Activated naive CD4-positive, alpha-beta T cell treated with anti-CD3 and anti-CD28 coated beads for 36 hours (primary cell): ENCODE results near the gene LRRTM3. TPM values are rescaled to one million over a fixed set of nuclear protein-coding genes. Genes with fewer than 3 reads are reported as not detected.

ENCODE experiments used
- CTCF ChIA-PET: fragments of 350-600 bp; sonication (Branson Sonifier 250); formaldehyde crosslinking; loops from one replicate; lab custom pipeline; 2021; ENCODE audit warnings: antibody characterized with exemption; lab: Charles Lee
- DNase-seq: peaks from one replicate; pipeline ENCODE4 v3.0.0-alpha.2; 2020
- H3K27ac Mint-ChIP-seq: one replicate; pipeline ENCODE4 v1.8.0; 2021; ENCODE audit warnings: mild to moderate bottlenecking, mixed read lengths
- H3K27me3 Mint-ChIP-seq: one replicate; pipeline ENCODE4 v1.8.0; 2021; ENCODE audit warnings: low read depth, mixed read lengths
- H3K36me3 Mint-ChIP-seq: one replicate; pipeline ENCODE4 v1.8.0; 2021; ENCODE audit warnings: low read depth, mixed read lengths
- H3K4me1 Mint-ChIP-seq: one replicate; pipeline ENCODE4 v1.8.0; 2021; ENCODE audit warnings: low read depth, mixed read lengths
- H3K4me3 Mint-ChIP-seq: one replicate; pipeline ENCODE4 v1.8.0; 2021; ENCODE audit warnings: mild to moderate bottlenecking, moderate library complexity, mixed read lengths
- H3K9me3 Mint-ChIP-seq: one replicate; pipeline ENCODE4 v1.8.0; 2021; ENCODE audit warnings: mixed read lengths
- intact Hi-C: fragments of 100-400 bp; cut with micrococcal nuclease; formaldehyde crosslinking; loops from one replicate; pipeline ENCODE4 v1.15.1; 2023
- total RNA-seq, 2 experiments: library from RNA; stranded (reverse); gene quantifications; one replicate each; pipeline ENCODE4 v1.2.3, GENCODE V29; 2021

LRRTM3 gene
- total RNA-seq, 2 experiments from 2014 or later = not detected

DNA sequence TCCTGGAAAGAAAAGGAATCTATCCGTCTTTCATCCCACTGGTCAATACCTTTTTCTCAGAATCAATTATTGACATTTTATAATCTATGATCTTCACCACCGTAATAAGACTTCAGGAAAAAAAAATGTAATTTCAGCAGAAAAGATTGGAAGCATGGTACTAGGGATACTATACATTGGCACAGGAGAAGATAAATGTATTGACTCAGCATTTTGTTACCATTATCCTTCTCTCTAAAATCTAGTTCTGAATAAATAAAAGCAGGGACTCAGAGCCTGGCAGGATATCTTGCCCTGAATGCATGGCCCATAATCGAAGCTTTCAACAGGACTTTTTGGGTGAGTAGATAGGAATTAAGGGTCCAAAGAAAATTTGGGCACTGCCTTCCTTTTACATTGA, 120.7 kb downstream of the LRRTM3 start:
- intact Hi-C loops = no loop called here
- no peak for DNase-seq
- H3K27me3 Mint-ChIP-seq = no peaks in the 10 kb centered on the region
- no peak overlapping the region for H3K4me3 Mint-ChIP-seq
- CTCF ChIA-PET = no interaction called here
- no peak overlapping the region for H3K27ac Mint-ChIP-seq
- H3K36me3 Mint-ChIP-seq = no peaks in the 10 kb centered on the region
- no peaks in the 10 kb centered on the region for H3K4me1 Mint-ChIP-seq
- H3K9me3 Mint-ChIP-seq = peaks cover 2% of the 10 kb centered on the region

DNA sequence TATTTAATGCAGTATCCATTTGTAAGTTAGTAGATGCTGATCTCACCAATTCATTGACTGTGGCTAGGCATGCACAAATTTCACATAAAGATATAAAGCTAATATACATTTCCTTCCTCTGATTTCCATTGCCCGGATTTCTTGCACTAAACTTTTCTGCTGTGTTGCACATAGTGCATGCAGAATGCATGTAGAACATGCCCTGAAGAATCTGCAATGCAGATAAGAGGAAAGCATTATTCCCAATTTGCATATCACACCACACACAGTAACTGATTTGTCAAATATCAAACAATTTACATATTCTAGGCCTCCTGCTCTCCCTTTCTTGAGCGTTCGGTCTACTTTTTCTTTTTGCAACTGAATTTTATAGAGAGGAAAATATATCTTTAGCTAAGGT, 124.2 kb downstream of the LRRTM3 start:
- no peaks in the 10 kb centered on the region for H3K4me1 Mint-ChIP-seq
- H3K9me3 Mint-ChIP-seq = peaks cover 2% of the 10 kb centered on the region
- H3K36me3 Mint-ChIP-seq = no peaks in the 10 kb centered on the region
- no peak for DNase-seq
- no peak overlapping the region for H3K4me3 Mint-ChIP-seq
- intact Hi-C loops = no loop called here
- CTCF ChIA-PET = interaction anchor here (0.6 kb wide), 1 partner anchor 704 kb away, joined by 3 read pairs; no protein-coding TSS in a partner anchor
- no peak overlapping the region for H3K27ac Mint-ChIP-seq
- no peaks in the 10 kb centered on the region for H3K27me3 Mint-ChIP-seq

DNA sequence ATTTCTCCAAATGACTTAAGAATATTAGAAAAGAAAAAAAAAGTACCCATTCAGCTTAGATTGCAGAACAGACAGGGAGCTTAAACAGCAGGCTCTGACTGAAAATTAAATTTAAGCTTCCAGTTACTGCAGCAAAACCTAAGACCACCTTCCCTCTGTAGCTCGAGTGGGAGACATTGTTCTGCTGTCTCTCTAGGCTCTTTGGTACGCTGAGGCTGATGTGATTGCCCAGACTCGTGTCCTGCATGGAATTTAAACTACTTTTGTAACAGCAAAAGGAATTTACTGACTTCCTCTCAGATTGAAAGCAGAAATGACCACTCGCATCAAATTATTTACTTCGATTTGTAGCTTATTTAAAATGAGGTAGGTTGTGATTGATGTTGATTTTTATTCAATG, 124.6 kb downstream of the LRRTM3 start:
- H3K27me3 Mint-ChIP-seq = no peaks in the 10 kb centered on the region
- no peak overlapping the region for H3K4me3 Mint-ChIP-seq
- CTCF ChIA-PET = interaction anchor here (0.6 kb wide), 1 partner anchor 704 kb away, joined by 3 read pairs; no protein-coding TSS in a partner anchor
- H3K27ac Mint-ChIP-seq = no peak overlapping the region
- H3K36me3 Mint-ChIP-seq = no peaks in the 10 kb centered on the region
- intact Hi-C loops = no loop called here
- H3K4me1 Mint-ChIP-seq = no peaks in the 10 kb centered on the region
- DNase-seq = no peak
- H3K9me3 Mint-ChIP-seq = peaks cover 2% of the 10 kb centered on the region

DNA sequence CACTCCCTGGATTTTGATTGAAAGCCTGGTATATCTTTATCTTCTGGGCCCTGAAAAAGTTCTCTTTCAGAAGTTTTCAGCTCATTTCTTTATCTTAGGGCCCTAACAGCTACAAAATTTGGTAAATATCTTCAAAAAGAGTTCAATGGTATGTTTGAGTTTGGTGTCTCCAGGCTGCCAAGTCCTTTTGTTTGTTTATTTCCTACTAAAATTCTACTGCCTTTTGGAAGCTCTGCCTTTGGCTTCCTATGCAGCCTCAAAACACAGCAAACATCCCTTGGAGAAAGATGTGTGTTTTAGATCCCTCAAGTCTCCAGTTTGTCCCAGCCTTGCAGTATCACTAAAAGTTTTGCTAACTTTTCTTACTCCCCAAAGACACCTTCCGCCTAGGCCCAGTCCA, 146.8 kb downstream of the LRRTM3 start:
- Mint-ChIP-seq H3K27me3 (peaks cover 2% of the 10 kb centered on the region), H3K4me1 (no peaks in the 10 kb centered on the region), H3K9me3 (no peaks in the 10 kb centered on the region), H3K27ac (no peak overlapping the region), H3K36me3 (no peaks in the 10 kb centered on the region), H3K4me3 (no peak overlapping the region)
- no peak for DNase-seq
- intact Hi-C loops = no loop called here
- CTCF ChIA-PET = no interaction called here

DNA sequence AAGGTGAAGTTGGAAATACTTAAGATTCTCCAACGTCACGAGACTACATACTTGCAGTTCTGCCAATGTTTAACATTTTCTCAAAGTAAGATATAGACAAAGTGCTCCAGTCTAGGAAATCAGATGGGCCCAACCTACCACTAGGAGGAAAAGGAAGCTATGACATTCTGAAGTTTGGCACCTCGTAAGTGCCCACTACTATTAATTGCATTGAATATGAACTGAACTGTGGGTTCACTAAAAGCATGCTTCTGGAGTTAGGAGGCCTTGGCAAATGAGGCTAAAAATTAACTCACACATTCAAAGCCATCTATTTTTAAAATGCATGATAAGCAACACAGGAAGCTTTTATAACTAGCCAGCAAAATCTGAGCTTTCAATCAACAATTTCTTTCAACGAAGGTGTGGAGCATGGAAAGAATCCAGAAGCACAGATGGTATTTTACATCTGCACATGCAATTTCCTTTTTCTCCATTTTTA, 149.7 kb downstream of the LRRTM3 start:
- peaks cover 2% of the 10 kb centered on the region for H3K27me3 Mint-ChIP-seq
- no peak overlapping the region for H3K4me3 Mint-ChIP-seq
- no peaks in the 10 kb centered on the region for H3K9me3 Mint-ChIP-seq
- H3K4me1 Mint-ChIP-seq = no peaks in the 10 kb centered on the region
- no peaks in the 10 kb centered on the region for H3K36me3 Mint-ChIP-seq
- CTCF ChIA-PET = interaction anchor here (0.6 to 1.0 kb wide), 2 partner anchors 36 to 465 kb away, joined by 3 to 4 read pairs; no protein-coding TSS in a partner anchor
- H3K27ac Mint-ChIP-seq = no peak overlapping the region
- no peak for DNase-seq
- intact Hi-C loops = no loop called here

DNA sequence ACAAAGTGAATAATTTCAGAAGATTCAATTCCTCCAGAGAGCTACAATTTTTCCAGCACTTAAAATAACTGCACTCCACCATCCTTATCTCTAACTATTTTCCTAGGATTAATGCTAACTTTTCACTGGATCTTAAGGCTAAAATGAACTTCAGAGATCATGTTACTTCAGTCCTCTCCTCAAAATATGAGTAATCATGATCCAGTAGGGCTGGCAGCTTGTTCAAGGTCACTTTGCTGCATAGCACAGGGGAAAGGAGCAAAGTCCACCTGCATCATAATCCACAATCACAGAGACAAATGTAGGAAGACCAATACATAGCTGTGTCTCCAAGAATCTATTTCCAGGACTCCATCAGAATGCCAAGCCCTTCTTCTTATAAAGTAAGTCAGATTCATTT, 150.3 kb downstream of the LRRTM3 start:
- Mint-ChIP-seq H3K9me3 (no peaks in the 10 kb centered on the region), H3K36me3 (no peaks in the 10 kb centered on the region), H3K4me3 (no peak overlapping the region), H3K27me3 (peaks cover 2% of the 10 kb centered on the region), H3K4me1 (no peaks in the 10 kb centered on the region), H3K27ac (no peak overlapping the region)
- intact Hi-C loops = no loop called here
- no peak for DNase-seq
- CTCF ChIA-PET = interaction anchor here (0.6 kb wide), 1 partner anchor 466 kb away, joined by 4 read pairs; no protein-coding TSS in a partner anchor

DNA sequence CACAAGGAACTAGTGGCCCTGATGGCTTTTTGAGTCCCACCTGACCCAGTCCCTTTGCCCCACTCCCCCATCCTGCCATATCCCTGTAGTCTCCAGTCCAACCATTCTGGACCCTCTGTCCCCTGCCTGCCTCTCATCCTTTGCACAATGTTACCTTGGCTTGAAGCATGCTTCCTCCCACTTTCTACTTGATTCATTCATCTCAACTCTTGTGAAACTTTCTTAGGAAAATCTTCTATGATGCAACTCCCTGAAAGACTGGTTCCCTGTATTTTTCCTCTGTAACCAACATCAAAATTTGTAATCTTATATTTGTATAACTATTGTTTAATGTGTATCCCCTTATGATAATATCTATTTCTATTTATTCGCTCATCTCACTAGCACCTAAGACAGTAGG, 151.5 kb downstream of the LRRTM3 start:
- Mint-ChIP-seq H3K4me3 (no peak overlapping the region), H3K27me3 (peaks cover 2% of the 10 kb centered on the region), H3K4me1 (no peaks in the 10 kb centered on the region), H3K9me3 (no peaks in the 10 kb centered on the region), H3K27ac (no peak overlapping the region), H3K36me3 (no peaks in the 10 kb centered on the region)
- CTCF ChIA-PET = no interaction called here
- intact Hi-C loops = no loop called here
- DNase-seq = no peak

DNA sequence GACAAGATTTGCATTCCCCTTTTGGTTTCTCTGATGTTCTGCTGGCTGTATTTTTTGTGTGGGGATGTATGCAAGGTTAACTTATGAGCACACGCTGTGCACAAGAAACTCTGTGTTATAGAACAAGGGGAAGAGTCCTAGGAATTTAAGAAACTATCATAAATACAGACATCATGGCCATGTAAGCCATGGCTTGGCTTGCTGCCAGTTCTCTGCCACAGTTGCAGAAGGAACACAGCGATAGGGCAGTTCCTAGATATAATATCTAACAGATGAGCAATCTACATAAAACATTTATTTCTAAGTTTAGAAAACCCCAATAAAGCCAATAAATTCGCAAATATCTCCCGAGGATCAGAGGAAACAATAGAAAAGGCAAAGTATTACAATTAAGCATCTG, 153.3 kb downstream of the LRRTM3 start:
- no peak for DNase-seq
- no peaks in the 10 kb centered on the region for H3K9me3 Mint-ChIP-seq
- H3K27ac Mint-ChIP-seq = no peak overlapping the region
- CTCF ChIA-PET = no interaction called here
- peaks cover 2% of the 10 kb centered on the region for H3K27me3 Mint-ChIP-seq
- no peak overlapping the region for H3K4me3 Mint-ChIP-seq
- intact Hi-C loops = no loop called here
- no peaks in the 10 kb centered on the region for H3K36me3 Mint-ChIP-seq
- no peaks in the 10 kb centered on the region for H3K4me1 Mint-ChIP-seq

DNA sequence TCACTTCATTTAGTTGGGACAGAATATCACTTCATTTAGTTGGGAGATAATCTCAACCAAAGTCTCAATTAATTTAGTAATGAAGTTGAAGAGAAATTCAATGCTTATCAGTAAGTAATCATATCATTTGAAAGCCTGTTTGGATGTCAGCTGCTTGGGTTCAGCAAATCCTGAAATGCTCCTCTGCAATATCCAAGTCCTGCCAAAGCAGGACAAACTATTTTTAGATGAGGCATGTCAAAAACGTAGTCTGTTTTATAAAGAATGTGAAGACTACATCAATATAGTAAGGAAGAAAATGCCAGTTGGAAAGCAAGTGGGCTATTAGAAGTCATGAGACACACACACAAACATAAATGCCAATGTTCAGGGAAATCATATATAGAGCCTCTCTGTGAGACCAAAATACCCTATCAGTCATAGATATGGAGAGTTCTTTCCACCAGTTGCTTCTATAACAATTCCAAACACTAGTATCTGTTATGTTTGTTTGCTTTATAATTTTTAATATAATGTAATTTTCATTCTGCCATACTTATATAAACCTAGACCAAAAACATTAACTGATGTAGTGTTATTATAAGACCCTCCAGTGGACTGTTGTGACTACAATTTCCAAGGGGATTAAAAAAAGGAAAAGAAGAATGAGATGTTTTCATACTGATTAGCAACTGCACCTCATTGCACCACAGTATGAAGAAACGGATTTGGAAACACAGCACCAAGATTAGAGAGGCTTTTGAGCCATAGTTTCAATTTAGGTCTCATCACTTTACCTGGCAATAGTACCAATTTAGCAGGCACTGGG, 160.7 kb downstream of the LRRTM3 start:
- Mint-ChIP-seq H3K27me3 (no peaks in the 10 kb centered on the region), H3K27ac (no peak overlapping the region), H3K4me3 (no peak overlapping the region), H3K9me3 (no peaks in the 10 kb centered on the region), H3K36me3 (no peaks in the 10 kb centered on the region), H3K4me1 (no peaks in the 10 kb centered on the region)
- intact Hi-C loops = no loop called here
- DNase-seq = no peak
- CTCF ChIA-PET = no interaction called here

DNA sequence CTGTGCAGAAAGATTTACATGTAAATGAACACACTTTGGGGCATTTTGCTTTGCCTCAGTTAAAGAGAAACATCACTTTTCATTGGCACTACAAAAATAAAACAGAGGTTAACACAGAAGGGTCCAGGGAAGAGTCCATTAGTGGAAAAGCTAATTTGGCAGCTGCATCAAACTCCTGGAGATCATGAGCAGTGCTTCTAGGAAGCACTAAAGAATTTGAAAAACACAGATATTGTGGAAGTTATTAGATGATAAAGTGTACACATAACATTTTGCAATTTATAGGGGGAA, 161.2 kb downstream of the LRRTM3 start:
- no peaks in the 10 kb centered on the region for H3K27me3 Mint-ChIP-seq
- H3K4me3 Mint-ChIP-seq = no peak overlapping the region
- no peaks in the 10 kb centered on the region for H3K4me1 Mint-ChIP-seq
- no peaks in the 10 kb centered on the region for H3K36me3 Mint-ChIP-seq
- intact Hi-C loops = no loop called here
- no peaks in the 10 kb centered on the region for H3K9me3 Mint-ChIP-seq
- H3K27ac Mint-ChIP-seq = no peak overlapping the region
- CTCF ChIA-PET = no interaction called here
- DNase-seq = no peak

DNA sequence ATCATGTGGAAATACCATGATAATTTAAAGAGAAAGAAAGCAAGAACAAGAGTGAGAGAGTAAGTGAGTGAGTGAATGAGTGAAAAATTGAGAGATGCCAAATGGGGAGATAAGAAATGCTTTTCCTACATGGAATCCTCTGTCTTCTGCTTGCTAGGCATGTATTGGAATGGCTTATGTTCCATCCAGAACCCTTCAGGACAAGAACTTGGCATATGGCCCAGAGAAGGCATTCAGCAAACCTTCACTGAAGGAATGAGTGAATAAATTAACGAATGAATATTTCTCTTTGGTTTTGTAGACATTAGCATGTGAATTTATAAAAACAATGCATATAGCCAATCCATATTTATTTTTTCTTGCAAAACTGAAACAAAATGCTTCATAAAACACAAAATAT, 162.2 kb downstream of the LRRTM3 start:
- H3K36me3 Mint-ChIP-seq = no peaks in the 10 kb centered on the region
- no peak for DNase-seq
- H3K27ac Mint-ChIP-seq = no peak overlapping the region
- no peaks in the 10 kb centered on the region for H3K27me3 Mint-ChIP-seq
- H3K4me3 Mint-ChIP-seq = no peak overlapping the region
- CTCF ChIA-PET = no interaction called here
- no peaks in the 10 kb centered on the region for H3K4me1 Mint-ChIP-seq
- intact Hi-C loops = no loop called here
- H3K9me3 Mint-ChIP-seq = no peaks in the 10 kb centered on the region

DNA sequence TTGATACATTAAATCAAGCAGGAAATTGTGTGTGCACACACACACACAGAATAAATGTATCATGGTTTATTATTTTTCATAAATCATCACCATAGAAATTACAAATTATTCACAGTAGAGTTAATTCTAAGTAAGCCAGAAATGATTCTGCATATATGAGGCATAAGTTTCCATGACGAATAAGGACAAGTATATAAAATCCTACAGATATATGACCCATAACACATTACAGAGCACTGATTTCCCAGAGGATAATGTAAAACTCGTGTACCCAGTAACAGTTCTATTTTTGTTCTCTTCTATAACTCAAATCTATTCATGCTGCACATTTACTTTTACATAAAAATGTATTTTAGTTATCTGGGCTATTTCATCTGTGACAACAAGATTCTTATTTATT, 169.7 kb downstream of the LRRTM3 start:
- Mint-ChIP-seq H3K9me3 (no peaks in the 10 kb centered on the region), H3K27me3 (no peaks in the 10 kb centered on the region), H3K4me1 (no peaks in the 10 kb centered on the region), H3K27ac (no peak overlapping the region), H3K36me3 (no peaks in the 10 kb centered on the region), H3K4me3 (no peak overlapping the region)
- CTCF ChIA-PET = no interaction called here
- no peak for DNase-seq
- intact Hi-C loops = no loop called here

DNA sequence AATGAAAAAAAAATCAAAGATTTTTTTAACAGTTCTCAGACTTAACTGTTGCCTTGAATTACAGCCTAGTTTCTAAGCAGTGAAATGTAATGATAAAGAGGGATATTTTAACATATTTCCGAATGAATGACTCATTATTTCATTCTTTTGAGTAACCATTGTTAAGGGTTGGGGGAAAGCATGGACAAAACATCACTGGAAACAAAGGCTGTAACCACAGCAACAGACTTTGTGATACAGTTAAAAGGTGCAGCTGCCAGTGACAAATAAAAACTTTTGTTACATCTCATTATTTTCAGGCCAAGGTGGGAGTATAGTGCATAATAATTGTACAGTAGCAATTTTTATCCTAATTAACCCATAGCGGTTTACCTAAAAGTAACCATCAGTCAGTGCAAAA, 172.6 kb downstream of the LRRTM3 start:
- no peaks in the 10 kb centered on the region for H3K9me3 Mint-ChIP-seq
- CTCF ChIA-PET = no interaction called here

More for the DNA sequence above, 172.6 kb downstream of the LRRTM3 start:
- no peaks in the 10 kb centered on the region for H3K36me3 Mint-ChIP-seq
- intact Hi-C loops = no loop called here
- no peak overlapping the region for H3K4me3 Mint-ChIP-seq
- no peak overlapping the region for H3K27ac Mint-ChIP-seq
- no peaks in the 10 kb centered on the region for H3K4me1 Mint-ChIP-seq
- H3K27me3 Mint-ChIP-seq = no peaks in the 10 kb centered on the region
- no peak for DNase-seq
